SK-N-MC (cell line): Measurements from ENCODE around the gene MCC.

Source experiments
- EZH2 ChIP-seq: fragments of 200-600 bp; sonication (generic); IDR thresholded peaks from one replicate; pipeline ENCODE4 v1.6.1; 2017; ENCODE audit warnings: antibody characterized with exemption
- POLR2AphosphoS5 ChIP-seq: IDR thresholded peaks from 2 replicates; pipeline ENCODE4 v1.6.1; 2012; ENCODE audit warnings: mild to moderate bottlenecking, low read depth, low read length, borderline replicate concordance

DNA sequence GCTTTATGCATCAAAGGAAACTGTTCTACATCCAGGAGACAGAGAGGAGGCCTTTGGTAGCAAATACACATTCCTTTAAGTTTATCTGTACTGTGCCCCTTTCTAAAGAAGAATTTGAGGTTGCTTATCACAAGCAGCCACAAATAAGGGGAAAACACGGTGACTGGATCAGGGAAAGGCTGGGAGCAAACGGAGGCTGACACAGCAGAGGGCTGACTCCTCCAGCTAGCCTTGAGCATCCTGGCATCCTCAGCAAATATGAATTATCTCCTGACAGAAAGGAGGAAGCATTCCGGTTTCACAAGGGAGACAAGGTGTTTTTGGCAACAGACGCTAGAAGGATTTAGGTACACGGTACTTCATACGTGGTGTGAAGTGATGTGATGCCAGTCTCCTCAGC, 378.1 kb downstream of the MCC start:
- no peak for TF ChIP-seq POLR2AphosphoS5
- no peak for TF ChIP-seq EZH2
